Liver (tissue), 3 donors: ENCODE data around the gene HDAC8.

Experiments
- RAD21 ChIP-seq, 2 donors: IDR thresholded peaks; 2 replicates each; pipeline ENCODE4 v1.6.1; 2016; ENCODE audit warnings: antibody characterized with exemption in 2 of 2, mild to moderate bottlenecking in 2 of 2
- YY1 ChIP-seq: IDR thresholded peaks from 2 replicates; pipeline ENCODE4 v1.6.1; 2016; ENCODE audit warnings: antibody characterized with exemption, mild to moderate bottlenecking
- TF ChIP-seq, protein P1 (sequence below): fragments of 150-350 bp; IDR thresholded peaks from 2 replicates; pipeline ENCODE4 v1.5.1; 2017; ENCODE audit warnings: improper control_type of control experiment, low read depth, low read length; ENCODE audit not compliant: missing input control
- donor health status: healthy.
- donor health status: healthy.

DNA sequence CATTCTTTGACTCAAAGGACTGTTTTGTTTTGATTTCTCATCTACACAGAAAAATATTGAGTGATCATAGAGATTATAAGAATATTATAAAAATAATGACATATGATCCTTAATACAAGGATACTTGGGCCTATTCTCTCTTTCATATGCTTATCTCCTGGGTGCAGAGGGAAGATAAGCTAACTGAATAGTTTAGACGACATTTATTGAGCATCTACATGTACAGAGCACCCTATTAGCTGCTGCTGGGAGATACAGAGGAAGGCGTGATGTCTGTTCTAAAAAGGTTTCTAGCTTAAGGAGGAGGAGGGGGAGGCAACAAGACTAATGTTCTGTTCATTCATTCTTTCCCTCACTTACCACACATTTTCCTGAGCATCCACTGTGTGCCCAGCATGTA is 106.8 kb downstream of the HDAC8 start:
- TF ChIP-seq YY1: no peak
- TF ChIP-seq, protein P1, sequence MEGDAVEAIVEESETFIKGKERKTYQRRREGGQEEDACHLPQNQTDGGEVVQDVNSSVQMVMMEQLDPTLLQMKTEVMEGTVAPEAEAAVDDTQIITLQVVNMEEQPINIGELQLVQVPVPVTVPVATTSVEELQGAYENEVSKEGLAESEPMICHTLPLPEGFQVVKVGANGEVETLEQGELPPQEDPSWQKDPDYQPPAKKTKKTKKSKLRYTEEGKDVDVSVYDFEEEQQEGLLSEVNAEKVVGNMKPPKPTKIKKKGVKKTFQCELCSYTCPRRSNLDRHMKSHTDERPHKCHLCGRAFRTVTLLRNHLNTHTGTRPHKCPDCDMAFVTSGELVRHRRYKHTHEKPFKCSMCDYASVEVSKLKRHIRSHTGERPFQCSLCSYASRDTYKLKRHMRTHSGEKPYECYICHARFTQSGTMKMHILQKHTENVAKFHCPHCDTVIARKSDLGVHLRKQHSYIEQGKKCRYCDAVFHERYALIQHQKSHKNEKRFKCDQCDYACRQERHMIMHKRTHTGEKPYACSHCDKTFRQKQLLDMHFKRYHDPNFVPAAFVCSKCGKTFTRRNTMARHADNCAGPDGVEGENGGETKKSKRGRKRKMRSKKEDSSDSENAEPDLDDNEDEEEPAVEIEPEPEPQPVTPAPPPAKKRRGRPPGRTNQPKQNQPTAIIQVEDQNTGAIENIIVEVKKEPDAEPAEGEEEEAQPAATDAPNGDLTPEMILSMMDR: no peak
- no peak for TF ChIP-seq RAD21 (IDR thresholded peaks at IDR 0.05)
